ENCODE measurements around the gene TPO. TPM values are rescaled to one million over a fixed set of nuclear protein-coding genes. Genes with fewer than 3 reads are reported as not detected.
A peak's percentile ranks its signal among the peaks of the same experiment; 100 is the strongest.
"Not testable (repeated sequence)": the region's sequence is repeated elsewhere in the genome, so short reads cannot be mapped to it uniquely, and the experiment has no call there.

Gene TPO
- total RNA-seq, 1 donor from 2014 or later = 6.0 TPM

DNA sequence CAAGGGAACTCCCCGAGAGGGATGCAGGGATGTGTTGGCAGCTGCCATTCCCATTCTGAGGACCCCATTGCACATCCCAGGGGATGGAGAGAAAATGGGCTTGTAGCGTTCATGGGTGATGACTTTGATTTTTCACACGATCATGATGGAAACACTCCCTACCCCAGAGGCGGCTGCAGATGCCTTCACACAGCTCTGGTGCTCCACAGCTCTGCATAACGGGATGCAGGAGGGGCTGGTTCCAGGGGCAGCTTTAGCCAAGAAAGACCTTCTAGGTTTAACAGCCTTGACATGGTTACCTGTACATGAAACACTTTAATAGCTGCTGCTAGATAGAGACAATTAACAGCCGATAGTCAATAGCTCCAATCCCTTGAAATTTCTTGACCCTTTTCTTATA is 88.7 kb downstream of the TPO start:
- no peak for DNase-seq (ENCODE audit: low spot score)

GRCh38 chr2:1502891-1503304 is 89.6 kb downstream of the TPO start:
- DNase-seq (ENCODE audit: low spot score) = no peak

DNA sequence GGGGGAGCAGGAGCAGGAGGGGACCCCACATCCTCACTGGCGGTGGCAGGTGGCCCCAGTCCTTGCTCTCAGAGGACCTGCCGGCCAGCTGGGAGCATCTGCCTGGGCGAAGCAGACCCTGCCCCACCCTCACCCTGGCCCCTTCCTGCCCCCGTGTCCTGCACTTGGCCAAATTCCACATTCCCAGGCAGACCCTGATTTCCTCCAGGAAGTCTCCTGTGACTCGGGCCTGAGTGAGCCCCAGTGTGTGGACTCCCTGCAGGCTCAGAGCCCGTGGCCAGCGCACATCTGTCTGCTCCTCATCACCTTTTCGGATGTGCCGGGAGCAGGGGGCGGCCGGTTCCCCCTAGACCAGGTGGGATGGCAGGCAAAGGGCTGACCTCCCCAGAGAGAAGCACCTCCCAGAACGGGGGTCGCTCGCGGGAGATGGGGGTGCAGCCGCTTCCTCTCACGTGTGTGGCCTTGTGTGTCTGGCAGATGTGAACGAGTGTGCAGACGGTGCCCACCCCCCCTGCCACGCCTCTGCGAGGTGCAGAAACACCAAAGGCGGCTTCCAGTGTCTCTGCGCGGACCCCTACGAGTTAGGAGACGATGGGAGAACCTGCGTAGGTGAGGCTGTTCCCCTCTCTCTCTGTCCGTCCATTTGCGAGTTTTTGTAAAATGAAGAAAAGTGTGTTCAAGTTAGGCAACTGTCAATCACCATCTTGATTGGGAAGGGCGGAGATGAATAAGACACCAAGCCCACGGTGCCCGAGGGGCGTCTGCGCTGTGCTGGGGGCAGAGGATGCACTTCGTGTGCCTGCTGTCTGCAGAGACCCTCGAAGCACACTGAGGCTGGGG is 90.4 kb downstream of the TPO start:
- DNase-seq (ENCODE audit: low spot score) = no peak

DNA sequence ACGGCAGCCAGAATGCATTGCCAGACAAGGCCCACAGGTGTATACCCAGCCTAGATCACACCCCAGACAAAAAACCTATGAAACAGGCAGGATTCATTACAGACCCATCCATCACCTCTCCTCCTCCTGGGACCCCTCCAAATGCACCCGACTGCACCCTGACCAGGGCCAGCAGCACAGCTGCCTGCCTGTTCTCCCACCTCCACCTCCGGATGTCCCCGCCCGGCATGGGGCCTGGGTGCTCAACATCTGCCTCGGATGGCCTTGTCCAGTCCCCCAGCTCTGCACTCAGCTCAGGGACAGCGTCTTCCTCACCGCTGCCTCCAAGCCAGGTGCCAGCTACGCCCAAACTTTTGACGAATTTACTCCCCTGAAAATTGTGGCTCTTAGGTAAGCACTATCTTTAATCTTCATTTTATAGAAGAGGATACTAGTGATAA is 91.1 kb downstream of the TPO start:
- no peak for DNase-seq (ENCODE audit: low spot score)

- no peak for DNase-seq (ENCODE audit: low spot score)
Measured at GRCh38 chr2:1505031-1505441, 91.8 kb downstream of the TPO start.

- no peak for DNase-seq (ENCODE audit: low spot score)
Measured at GRCh38 chr2:1509271-1510065, 96.2 kb downstream of the TPO start.

- no peak for DNase-seq (ENCODE audit: low spot score)
Measured at GRCh38 chr2:1510176-1510575, 96.9 kb downstream of the TPO start.

DNA sequence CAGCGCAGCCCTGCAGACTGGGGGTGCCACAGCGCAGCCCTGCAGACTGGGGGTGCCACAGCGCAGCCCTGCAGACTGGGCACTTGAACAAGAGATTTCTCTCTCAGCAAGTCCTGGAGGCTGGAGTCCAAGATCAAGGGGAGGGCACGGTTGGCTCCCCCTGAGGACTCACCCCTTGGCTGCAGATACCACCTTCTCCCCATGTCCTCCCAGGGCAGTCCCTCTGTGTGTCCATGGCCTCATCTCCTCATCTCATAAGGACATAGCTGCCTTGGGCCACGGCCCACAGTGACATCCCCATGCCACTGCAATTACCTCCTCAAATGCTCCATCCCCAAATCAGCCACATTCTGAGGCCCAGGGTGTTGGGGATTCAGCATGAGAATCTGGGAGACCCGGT is 98.2 kb downstream of the TPO start:
- no peak for DNase-seq (ENCODE audit: low spot score)

GRCh38 chr2:1512321-1513289 is 99.3 kb downstream of the TPO start:
- no peak for DNase-seq (ENCODE audit: low spot score)

- no peak for DNase-seq (ENCODE audit: low spot score)
Measured at GRCh38 chr2:1514391-1515072, 101.3 kb downstream of the TPO start.

DNA sequence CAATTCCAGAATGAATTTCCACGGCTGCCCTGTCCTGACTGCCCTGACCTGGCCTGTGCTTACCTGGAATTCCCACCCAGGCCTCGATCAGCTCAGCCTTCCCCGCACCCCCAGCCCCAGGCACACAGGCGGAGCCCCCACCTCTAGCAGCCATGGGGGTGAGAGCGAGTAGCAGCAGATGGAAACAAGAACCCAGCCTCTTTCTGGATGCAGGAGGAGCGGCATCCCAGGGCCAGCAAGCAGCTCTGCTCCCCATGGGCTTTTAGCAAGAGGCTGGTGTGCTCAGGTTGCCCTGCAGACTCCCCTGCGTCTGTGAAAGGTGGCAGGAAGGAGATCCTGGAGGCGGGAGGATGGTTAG is 101.8 kb downstream of the TPO start:
- DNase-seq (ENCODE audit: low spot score) = no peak

GRCh38 chr2:1515986-1516797 is 102.9 kb downstream of the TPO start:
- DNase-seq (ENCODE audit: low spot score) = no peak

- no peak for DNase-seq (ENCODE audit: low spot score)
Measured at GRCh38 chr2:1516798-1517060, 103.5 kb downstream of the TPO start.

- not testable (repeated sequence) for DNase-seq (ENCODE audit: low spot score)
Measured at GRCh38 chr2:1517291-1517690, 104.0 kb downstream of the TPO start.

GRCh38 chr2:1517786-1518185 is 104.5 kb downstream of the TPO start:
- DNase-seq (ENCODE audit: low spot score) = no peak

DNA sequence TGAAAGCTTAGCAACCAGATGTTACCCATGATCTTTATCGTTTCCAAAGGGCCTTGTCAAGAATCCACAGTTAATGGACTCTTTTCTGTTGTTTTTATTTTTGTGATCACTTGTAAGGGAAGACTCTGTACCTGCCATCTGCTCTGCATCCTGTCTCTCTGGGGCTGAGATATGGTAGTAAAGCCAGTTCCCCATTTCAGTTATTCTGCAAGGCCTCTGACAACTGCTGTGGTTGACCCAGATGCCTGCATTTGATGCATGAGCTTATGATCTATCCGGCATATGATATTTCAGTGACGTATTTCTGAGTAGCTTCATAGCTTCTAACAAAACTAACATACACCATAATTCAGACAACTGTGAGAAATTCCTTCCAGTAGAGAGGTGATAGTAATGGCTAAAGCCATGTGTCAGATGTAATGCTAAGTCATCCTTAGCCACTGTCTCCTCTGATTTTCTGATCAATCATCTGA is 105.1 kb downstream of the TPO start:
- peak; percentile 40 for DNase-seq (ENCODE audit: low spot score)

GRCh38 chr2:1518867-1519530 is 105.7 kb downstream of the TPO start:
- peak; percentile 27 for DNase-seq (ENCODE audit: low spot score)

DNA sequence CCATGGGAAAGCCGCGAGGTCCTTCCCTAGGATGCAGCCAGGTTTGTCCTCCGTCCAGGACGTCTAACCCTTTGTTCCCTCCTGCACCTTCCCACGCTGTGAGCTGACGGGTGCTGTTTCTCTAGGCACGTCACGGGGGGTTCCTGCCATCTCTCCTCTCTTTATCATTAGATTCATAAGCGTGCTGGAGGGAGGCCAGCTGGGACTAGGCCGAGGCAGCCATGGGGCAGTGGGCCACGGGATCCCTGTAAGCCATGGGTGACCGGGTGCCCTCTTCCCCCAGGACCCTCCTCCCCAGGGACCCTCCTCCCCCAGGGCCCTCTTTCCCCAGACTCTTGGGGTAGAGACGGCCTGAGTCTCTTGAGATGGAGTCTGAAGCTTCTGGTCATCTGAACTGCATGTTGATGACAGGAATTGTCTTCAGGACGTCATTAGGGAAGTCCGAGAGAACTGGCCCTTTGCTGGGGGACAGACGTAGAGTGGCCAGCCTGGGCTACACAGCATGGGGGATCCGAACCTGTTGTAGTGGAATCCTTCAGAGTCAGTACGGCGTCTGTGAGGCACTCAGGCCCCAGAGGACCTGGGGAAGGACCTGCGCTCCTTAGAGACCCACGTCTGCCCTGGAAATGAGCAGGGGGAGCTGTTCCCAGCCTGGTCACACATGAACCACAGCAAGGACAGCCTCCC is 108.1 kb downstream of the TPO start:
- DNase-seq (ENCODE audit: low spot score) = no peak

Data from umbilical cord (tissue), 2 donors.